Trophoblast cell (in vitro differentiated cells and primary cell): ENCODE results near the gene URAD.

Experiments
- DNase-seq, 2 donors: peaks; one replicate each; pipeline ENCODE4 v3.0.0-alpha.2; 2016
- H2AFZ ChIP-seq: 2 replicates; pipeline ENCODE4 v1.6.1; 2013; ENCODE audit warnings: low read length, moderate library complexity, mild to moderate bottlenecking; ENCODE audit not compliant: insufficient read depth, poor library complexity
- H2AK5ac ChIP-seq: 2 replicates; pipeline ENCODE4 v1.6.1; 2013; ENCODE audit warnings: mild to moderate bottlenecking, low read length
- H2BK120ac ChIP-seq: 2 replicates; pipeline ENCODE4 v1.6.1; 2013; ENCODE audit warnings: low read length, mild to moderate bottlenecking, moderate library complexity; ENCODE audit not compliant: insufficient read depth, poor library complexity
- H2BK12ac ChIP-seq: 2 replicates; pipeline ENCODE4 v1.6.1; 2013; ENCODE audit warnings: mild to moderate bottlenecking, low read length, moderate library complexity
- H2BK5ac ChIP-seq: 2 replicates; pipeline ENCODE4 v1.6.1; 2013; ENCODE audit warnings: low read length, low read depth, moderate library complexity, mild to moderate bottlenecking; ENCODE audit not compliant: poor library complexity
- H3K14ac ChIP-seq: 2 replicates; pipeline ENCODE4 v1.6.1; 2013; ENCODE audit warnings: mild to moderate bottlenecking, low read length
- H3K18ac ChIP-seq: 2 replicates; pipeline ENCODE4 v1.6.1; 2013; ENCODE audit warnings: mild to moderate bottlenecking, low read length
- H3K23ac ChIP-seq: 2 replicates; pipeline ENCODE4 v1.6.1; 2013; ENCODE audit warnings: low read length
- H3K27ac ChIP-seq: 2 replicates; pipeline ENCODE4 v1.5.1; 2013; ENCODE audit warnings: low read depth, mild to moderate bottlenecking, inconsistent platforms, low read length, moderate library complexity
- H3K27me3 ChIP-seq: 2 replicates; pipeline ENCODE4 v1.6.1; 2013; ENCODE audit warnings: inconsistent platforms, mild to moderate bottlenecking, low read length, moderate library complexity; ENCODE audit not compliant: insufficient read depth
- H3K36me3 ChIP-seq, 2 experiments: 1 replicate in 1 of 2; 2 replicates in 1 of 2; pipeline ENCODE4 v1.6.1; 2013; ENCODE audit warnings: low read length in 2 of 2, mild to moderate bottlenecking in 2 of 2, moderate library complexity in 1 of 2; ENCODE audit not compliant: insufficient read depth in 2 of 2, control insufficient read depth in 1 of 2
- H3K4ac ChIP-seq: 2 replicates; pipeline ENCODE4 v1.6.1; 2013; ENCODE audit warnings: low read depth, mild to moderate bottlenecking, low read length, moderate library complexity
- H3K4me1 ChIP-seq, 2 experiments: 1 replicate in 1 of 2; 2 replicates in 1 of 2; pipeline ENCODE4 v1.6.1; 2013; ENCODE audit warnings: low read length in 2 of 2, mild to moderate bottlenecking in 2 of 2, moderate library complexity in 1 of 2; ENCODE audit not compliant: insufficient read depth in 2 of 2, control insufficient read depth in 1 of 2
- H3K4me2 ChIP-seq: 2 replicates; pipeline ENCODE4 v1.6.1; 2013; ENCODE audit warnings: inconsistent platforms, mild to moderate bottlenecking, low read length, moderate library complexity
- H3K4me3 ChIP-seq: 2 replicates; pipeline ENCODE4 v1.5.1; 2013; ENCODE audit warnings: mild to moderate bottlenecking, low read depth, low read length, inconsistent platforms
- H3K79me1 ChIP-seq: one replicate; pipeline ENCODE4 v1.6.1; 2013; ENCODE audit warnings: low read length
- H3K79me2 ChIP-seq: 2 replicates; pipeline ENCODE4 v1.6.1; 2013; ENCODE audit warnings: low read length, mild to moderate bottlenecking; ENCODE audit not compliant: control insufficient read depth, insufficient read depth, poor library complexity
- H3K9ac ChIP-seq: 2 replicates; pipeline ENCODE4 v1.6.1; 2013; ENCODE audit warnings: mild to moderate bottlenecking, low read length
- H3K9me3 ChIP-seq: 2 replicates; pipeline ENCODE4 v1.6.1; 2013; ENCODE audit warnings: low read depth, mild to moderate bottlenecking, control low read depth, inconsistent platforms, low read length; ENCODE audit not compliant: insufficient read depth
- H4K12ac ChIP-seq: 2 replicates; pipeline ENCODE4 v1.6.1; 2013; ENCODE audit warnings: low read depth, mild to moderate bottlenecking, low read length, moderate library complexity
- H4K8ac ChIP-seq: 2 replicates; pipeline ENCODE4 v1.6.1; 2013; ENCODE audit warnings: low read depth, mild to moderate bottlenecking, low read length, moderate library complexity
- H4K91ac ChIP-seq: one replicate; pipeline ENCODE4 v1.6.1; 2013; ENCODE audit warnings: low read depth, mild to moderate bottlenecking, low read length, moderate library complexity
- WGBS: extraction: QIAGEN DNeasy Blood & Tissue Kit; methylation state at CpG from one replicate; pipeline ENCODE4 v1.1.7; 2013; ENCODE audit warnings: missing lambda C conversion rate; ENCODE audit not compliant: insufficient read length, insufficient coverage; ENCODE audit errors: extremely low coverage; 5-methylcytosine and 5-hydroxymethylcytosine counted together

The URAD gene

GRCh38 chr13:27978301-27978968, 10.1 kb downstream of the URAD start:
- Histone ChIP-seq H2BK5ac (no peak overlapping the region), H3K27ac (no peak overlapping the region), H3K9me3 (peaks cover 5% of the 10 kb centered on the region), H3K36me3 (no peaks in the 10 kb centered on the region), H3K4me2 (peak overlapping the region; percentile 49), H3K4me3 (peak overlapping the region; percentile 54), H4K8ac (no peak overlapping the region), H4K91ac (no peak overlapping the region), H3K18ac (no peak overlapping the region), H3K23ac (no peak overlapping the region), H3K4me1 (peaks cover 3 to 6% of the 10 kb centered on the region in 2 experiments), H3K79me2 (no peaks in the 10 kb centered on the region), H3K79me1 (no peaks in the 10 kb centered on the region), H3K4ac (no peak overlapping the region), H2BK12ac (no peak overlapping the region), H2BK120ac (no peak overlapping the region), H2AK5ac (no peak overlapping the region), H3K14ac (no peak overlapping the region), H2AFZ (no peak overlapping the region), H3K9ac (no peak overlapping the region), H4K12ac (no peak overlapping the region), H3K27me3 (peaks cover 89% of the 10 kb centered on the region)
- WGBS, result no CpG with 5 or more reads among the region's 65 CpGs
- DNase-seq, result no peak

- H3K27ac ChIP-seq, result no peak overlapping the region
Observed at GRCh38 chr13:27977476-27978300, 10.8 kb downstream of the URAD start.

DNA sequence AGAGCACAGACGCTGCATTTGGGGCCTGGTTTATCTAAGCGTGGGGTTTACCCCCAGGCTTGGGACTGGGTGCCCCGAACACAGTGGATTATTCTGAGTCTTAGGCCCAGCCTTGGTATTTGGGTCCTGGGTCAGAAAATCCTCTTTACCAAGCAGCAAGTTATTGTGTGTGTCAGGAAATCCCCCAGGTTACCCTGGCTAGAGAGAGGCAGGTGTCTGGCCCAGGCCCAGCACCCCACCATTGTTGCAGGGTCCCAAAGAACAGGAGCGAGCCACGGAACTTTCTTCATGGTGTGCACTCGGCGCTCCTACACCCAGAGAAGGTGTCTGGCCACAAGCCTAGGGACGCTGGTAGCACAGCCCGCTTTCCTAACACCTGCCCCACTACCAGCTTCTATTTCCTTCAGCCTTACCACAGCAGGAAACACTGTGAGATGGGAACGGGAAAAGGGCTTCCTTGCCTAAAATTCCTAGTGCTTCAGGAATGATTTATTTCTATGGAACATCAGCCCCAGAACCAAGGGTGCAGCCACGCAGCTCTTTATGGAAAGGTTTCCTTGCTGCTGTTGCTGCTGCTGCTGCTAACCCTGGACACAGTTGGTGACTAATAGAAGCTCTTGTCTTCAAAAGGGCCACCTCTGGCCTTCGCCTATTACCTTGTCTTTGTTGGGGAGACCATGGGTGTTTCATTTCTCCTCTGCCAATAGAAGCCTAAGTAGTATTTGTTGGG, 12.0 kb downstream of the URAD start:
- Histone ChIP-seq H3K18ac (no peak overlapping the region), H3K14ac (no peak overlapping the region), H3K36me3 (no peaks in the 10 kb centered on the region), H3K27ac (no peak overlapping the region), H2AK5ac (no peak overlapping the region), H3K9ac (no peak overlapping the region), H4K8ac (no peak overlapping the region), H4K12ac (no peak overlapping the region), H3K79me2 (no peaks in the 10 kb centered on the region), H3K23ac (no peak overlapping the region), H2AFZ (no peak overlapping the region), H3K4ac (no peak overlapping the region), H2BK120ac (no peak overlapping the region), H2BK5ac (no peak overlapping the region), H3K27me3 (peaks cover 80% of the 10 kb centered on the region), H3K4me2 (no peak overlapping the region), H4K91ac (no peak overlapping the region), H2BK12ac (no peak overlapping the region), H3K9me3 (peaks cover 5% of the 10 kb centered on the region), H3K79me1 (no peaks in the 10 kb centered on the region), H3K4me1 (peaks cover 7 to 10% of the 10 kb centered on the region in 2 experiments), H3K4me3 (no peak overlapping the region)
- no peak for DNase-seq
- WGBS, result no CpG with 5 or more reads among the region's 12 CpGs

More at GRCh38 chr13:27977476-27978300, 10.8 kb downstream of the URAD start:
- H3K79me2 ChIP-seq, result no peaks in the 10 kb centered on the region
- H2AK5ac ChIP-seq, result no peak overlapping the region
- no peak overlapping the region for H2BK120ac ChIP-seq
- WGBS, result no CpG with 5 or more reads among the region's 80 CpGs
- no peak overlapping the region for H2AFZ ChIP-seq
- H3K14ac ChIP-seq, result no peak overlapping the region
- H3K9ac ChIP-seq, result no peak overlapping the region
- peak overlapping the region; percentile 54 for H3K4me3 ChIP-seq
- no peak overlapping the region for H4K12ac ChIP-seq
- H3K9me3 ChIP-seq, result peaks cover 5% of the 10 kb centered on the region
- H3K18ac ChIP-seq, result no peak overlapping the region
- no peak overlapping the region for H2BK5ac ChIP-seq
- H3K23ac ChIP-seq, result no peak overlapping the region
- peaks cover 3 to 6% of the 10 kb centered on the region in 2 experiments for H3K4me1 ChIP-seq
- no peak overlapping the region for H4K8ac ChIP-seq
- DNase-seq, result no peak
- H3K27me3 ChIP-seq, result peaks cover 89% of the 10 kb centered on the region
- no peak overlapping the region for H3K4ac ChIP-seq
- H4K91ac ChIP-seq, result no peak overlapping the region
- no peaks in the 10 kb centered on the region for H3K79me1 ChIP-seq
- peak overlapping the region; percentile 49 for H3K4me2 ChIP-seq
- H2BK12ac ChIP-seq, result no peak overlapping the region
- H3K36me3 ChIP-seq, result no peaks in the 10 kb centered on the region

DNA sequence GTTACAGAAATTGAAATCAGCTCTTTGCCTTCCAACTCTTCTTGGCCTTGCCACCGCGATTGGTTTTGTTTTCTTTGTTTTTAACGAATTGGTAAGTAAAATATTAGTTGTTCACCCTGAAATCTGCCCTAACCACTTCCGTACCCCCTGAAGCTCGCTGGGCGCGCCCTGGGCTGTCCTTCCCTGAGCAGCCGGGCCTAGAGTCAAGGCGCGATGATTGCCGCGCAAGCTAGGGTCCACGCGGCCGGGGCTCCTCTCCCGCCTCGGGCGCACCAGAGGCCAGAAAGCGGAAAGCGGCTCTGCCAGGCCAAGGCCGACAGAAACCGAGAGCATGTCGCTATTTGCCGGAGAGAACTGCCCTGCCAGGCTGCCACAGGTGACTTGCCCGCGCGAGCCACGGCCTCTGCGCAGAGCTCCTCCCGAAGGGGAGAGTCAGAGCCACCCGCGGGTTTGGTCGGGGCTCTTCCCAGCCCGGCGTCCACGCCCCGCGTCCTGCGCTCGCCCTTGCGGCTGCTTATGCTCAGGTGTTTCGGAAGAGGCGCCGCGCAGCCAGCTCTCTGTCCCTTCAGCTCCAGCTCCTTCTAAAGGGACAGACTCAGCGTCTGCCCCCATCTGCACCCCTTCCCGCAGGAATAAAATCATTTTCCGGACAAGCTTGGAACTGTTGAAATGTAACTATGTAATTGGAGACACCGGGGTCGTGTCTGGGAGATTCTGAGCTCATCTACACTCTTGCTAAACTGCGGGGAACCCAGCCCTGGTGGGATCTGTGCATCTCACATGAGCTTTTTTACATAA, 12.7 kb downstream of the URAD start:
- Histone ChIP-seq H3K4me2 (no peak overlapping the region), H3K4me1 (peaks cover 12 to 17% of the 10 kb centered on the region in 2 experiments), H4K91ac (no peak overlapping the region), H3K4ac (no peak overlapping the region), H3K27me3 (peaks cover 75% of the 10 kb centered on the region), H3K79me1 (no peaks in the 10 kb centered on the region), H4K12ac (no peak overlapping the region), H2BK5ac (no peak overlapping the region), H2BK120ac (no peak overlapping the region), H3K23ac (no peak overlapping the region), H2BK12ac (no peak overlapping the region), H3K4me3 (no peak overlapping the region), H2AK5ac (no peak overlapping the region), H3K79me2 (no peaks in the 10 kb centered on the region), H3K9me3 (peaks cover 5% of the 10 kb centered on the region), H3K9ac (no peak overlapping the region), H3K14ac (no peak overlapping the region), H2AFZ (no peak overlapping the region), H4K8ac (no peak overlapping the region), H3K36me3 (no peaks in the 10 kb centered on the region), H3K18ac (no peak overlapping the region), H3K27ac (no peak overlapping the region)
- no CpG with 5 or more reads among the region's 51 CpGs for WGBS
- no peak for DNase-seq
